BJ (cell line): Measurements from ENCODE around the gene HOXA5. TPM values are rescaled to one million over a fixed set of nuclear protein-coding genes. Genes with fewer than 3 reads are reported as not detected.

ENCODE experiments used
- CTCF ChIA-PET: fragments of 350-600 bp; formaldehyde crosslinking; extraction: SDS; loops from one replicate; lab custom pipeline; 2021; ENCODE audit warnings: antibody characterized with exemption, inconsistent platforms; lab: Yijun Ruan, JAX
- POLR2A ChIA-PET: fragments of 300-600 bp; sonication (Branson Sonifier 250); formaldehyde crosslinking; extraction: SDS; loops from one replicate; lab custom pipeline; 2021; ENCODE audit warnings: antibody characterized with exemption; lab: Charles Lee
- DNase-seq: peaks from one replicate; pipeline ENCODE4 v3.0.0-alpha.2; 2011; ENCODE audit warnings: low read depth
- H3K27me3 ChIP-seq: 2 replicates; pipeline ENCODE4 v1.6.0; 2011; ENCODE audit warnings: low read length; ENCODE audit not compliant: control insufficient read depth, insufficient read depth
- H3K36me3 ChIP-seq: 2 replicates; pipeline ENCODE4 v1.5.1; 2011; ENCODE audit warnings: low read length; ENCODE audit not compliant: control insufficient read depth, insufficient read depth
- H3K4me3 ChIP-seq: 2 replicates; pipeline ENCODE4 v1.5.1; 2011; ENCODE audit warnings: low read depth, mild to moderate bottlenecking, control low read depth, low read length
- polyA plus RNA-seq: library from polyadenylated mRNA; depleted of rRNA; stranded (reverse); fragments of >200 nt; gene quantifications from 2 replicates; pipeline ENCODE4 v1.2.3, GENCODE V29; 2011
- TF ChIP-seq, protein P1 (sequence below): IDR thresholded peaks from 2 replicates; pipeline ENCODE4 v1.5.1; 2011; ENCODE audit warnings: low read depth, mild to moderate bottlenecking, control low read depth, inconsistent platforms, low read length, moderate library complexity; ENCODE audit not compliant: insufficient read depth

The HOXA5 gene
- polyA plus RNA-seq, 1 experiment = 1.2 TPM

DNA sequence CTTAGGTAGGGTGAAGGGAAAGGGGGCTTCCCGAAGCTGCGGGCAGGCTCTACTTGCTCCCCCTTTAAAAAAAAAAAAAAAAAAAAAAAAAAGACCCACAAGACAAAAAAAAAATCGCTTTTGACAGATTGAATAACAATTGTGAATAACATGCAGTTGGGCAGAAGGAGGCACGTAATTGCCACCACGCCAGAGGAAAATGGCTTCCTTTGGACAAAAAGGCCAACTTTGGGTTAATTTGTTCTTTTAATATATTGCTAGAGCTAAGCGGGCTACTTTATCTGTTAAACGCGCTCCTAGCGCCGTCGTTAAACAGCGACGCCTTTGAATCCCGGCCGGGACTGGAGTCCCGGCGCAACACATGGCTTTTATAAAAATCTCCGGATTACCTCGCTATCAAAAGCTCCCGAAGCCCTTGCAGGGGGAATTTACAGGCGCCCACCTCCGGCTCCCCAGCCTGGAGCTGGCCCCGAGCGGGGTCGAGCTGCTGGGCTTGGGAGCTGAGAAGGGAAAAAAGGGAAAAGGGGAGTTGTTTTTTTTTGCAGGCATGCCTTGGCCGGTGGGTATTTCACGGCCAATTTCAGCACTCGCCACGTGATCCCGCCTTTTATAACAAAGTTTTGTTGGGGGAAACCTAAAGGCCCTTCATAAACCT, 40.3 kb upstream of the HOXA5 start:
- no peak for DNase-seq
- CTCF ChIA-PET = interaction anchor here (0.6 to 12.5 kb wide), 7 partner anchors 9 to 69 kb away, joined by 3 to 187 read pairs (median 6); partner anchors contain the start of genes HOXA10 and HOXA9
- peak overlapping the region; percentile 88 for H3K4me3 ChIP-seq
- TF ChIP-seq, protein P1, sequence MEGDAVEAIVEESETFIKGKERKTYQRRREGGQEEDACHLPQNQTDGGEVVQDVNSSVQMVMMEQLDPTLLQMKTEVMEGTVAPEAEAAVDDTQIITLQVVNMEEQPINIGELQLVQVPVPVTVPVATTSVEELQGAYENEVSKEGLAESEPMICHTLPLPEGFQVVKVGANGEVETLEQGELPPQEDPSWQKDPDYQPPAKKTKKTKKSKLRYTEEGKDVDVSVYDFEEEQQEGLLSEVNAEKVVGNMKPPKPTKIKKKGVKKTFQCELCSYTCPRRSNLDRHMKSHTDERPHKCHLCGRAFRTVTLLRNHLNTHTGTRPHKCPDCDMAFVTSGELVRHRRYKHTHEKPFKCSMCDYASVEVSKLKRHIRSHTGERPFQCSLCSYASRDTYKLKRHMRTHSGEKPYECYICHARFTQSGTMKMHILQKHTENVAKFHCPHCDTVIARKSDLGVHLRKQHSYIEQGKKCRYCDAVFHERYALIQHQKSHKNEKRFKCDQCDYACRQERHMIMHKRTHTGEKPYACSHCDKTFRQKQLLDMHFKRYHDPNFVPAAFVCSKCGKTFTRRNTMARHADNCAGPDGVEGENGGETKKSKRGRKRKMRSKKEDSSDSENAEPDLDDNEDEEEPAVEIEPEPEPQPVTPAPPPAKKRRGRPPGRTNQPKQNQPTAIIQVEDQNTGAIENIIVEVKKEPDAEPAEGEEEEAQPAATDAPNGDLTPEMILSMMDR = no peak
- peaks cover 6% of the 10 kb centered on the region for H3K36me3 ChIP-seq
- POLR2A ChIA-PET = interaction anchor here (0.6 kb wide), 1 partner anchor 8 kb away, joined by 7 read pairs; no protein-coding TSS in a partner anchor
- H3K27me3 ChIP-seq = no peaks in the 10 kb centered on the region

DNA sequence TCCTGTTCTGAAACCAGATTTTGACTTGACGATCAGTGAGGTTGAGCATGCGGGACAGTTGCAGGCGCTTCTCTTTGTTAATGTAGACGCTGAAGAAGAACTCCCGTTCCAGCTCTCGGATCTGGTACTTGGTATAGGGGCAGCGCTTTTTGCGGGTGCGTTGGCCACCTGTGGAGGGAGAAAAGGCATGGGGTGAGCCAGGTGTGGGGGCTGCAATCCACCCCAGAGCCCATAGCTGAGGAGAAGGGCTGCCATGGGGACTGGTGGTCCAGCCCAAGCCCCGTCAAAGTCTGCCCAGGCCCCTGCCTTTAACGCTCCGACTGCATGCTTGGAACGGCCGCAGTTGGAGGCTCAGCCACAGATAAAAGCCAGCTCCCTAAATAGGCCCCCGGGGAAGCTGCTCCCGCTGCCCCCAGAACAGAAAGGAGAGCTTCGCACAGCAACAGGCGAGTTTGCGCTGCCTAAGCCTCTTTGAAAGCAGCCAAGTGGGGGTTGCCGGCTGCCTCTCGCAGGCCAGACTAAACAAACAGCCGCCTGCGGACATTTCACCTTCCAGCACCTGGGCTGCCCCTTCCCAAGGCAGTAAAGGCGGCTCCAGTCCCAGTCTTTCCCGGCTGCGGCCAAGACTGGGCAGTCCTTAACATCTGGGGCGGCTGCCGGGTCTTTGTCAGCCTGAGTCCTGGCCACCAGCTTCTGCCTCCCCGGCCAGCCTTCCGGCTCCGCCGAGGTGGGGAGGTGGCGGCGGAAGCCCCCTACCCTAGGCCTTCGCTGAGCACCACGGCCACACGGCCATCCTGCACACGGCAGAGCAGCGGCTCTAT, 39.6 kb upstream of the HOXA5 start:
- Histone ChIP-seq H3K4me3 (peak overlapping the region; percentile 88), H3K27me3 (no peaks in the 10 kb centered on the region), H3K36me3 (peaks cover 6% of the 10 kb centered on the region)
- TF ChIP-seq, protein P1 = no peak; the same call in 1 of the 2 replicates
- POLR2A ChIA-PET = no interaction called here
- CTCF ChIA-PET = interaction anchor here (0.7 to 12.5 kb wide), 6 partner anchors 10 to 39 kb away, joined by 3 to 187 read pairs (median 6); partner anchors contain the start of genes HOXA10, HOXA13 and HOXA9
- DNase-seq = no peak

DNA sequence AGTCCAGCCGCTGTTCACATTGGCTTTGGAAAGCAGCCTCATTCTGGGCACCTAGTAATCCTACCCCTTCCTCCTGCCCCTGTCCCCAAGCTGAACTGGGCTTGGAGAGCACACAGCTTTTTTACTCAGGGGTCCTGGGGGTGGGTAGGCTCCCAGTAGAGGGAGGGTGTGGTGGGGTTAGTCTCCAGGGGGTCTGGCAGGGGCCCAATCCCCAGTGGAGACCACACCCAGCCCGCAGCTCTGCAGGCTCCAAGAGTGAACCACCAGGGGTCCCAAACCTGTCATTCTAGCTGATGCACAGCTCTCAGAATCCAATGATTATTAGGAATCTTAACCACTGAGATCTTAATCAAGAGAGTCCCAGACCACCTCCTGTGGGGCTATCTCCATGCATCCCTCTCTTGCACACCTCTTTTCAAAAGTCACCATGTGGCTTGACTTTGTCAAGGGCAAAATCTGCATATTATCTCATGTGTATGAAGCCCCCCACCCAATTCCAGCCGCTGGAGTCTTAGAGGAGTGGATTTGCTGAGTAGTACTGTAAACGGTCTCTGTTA, 38.9 kb upstream of the HOXA5 start:
- ChIA-PET CTCF (interaction anchor here (1.3 to 12.5 kb wide), 4 partner anchors 9 to 18 kb away, joined by 3 to 187 read pairs (median 12); partner anchors contain the start of genes HOXA10, HOXA13 and HOXA9), POLR2A (no interaction called here)

DNA sequence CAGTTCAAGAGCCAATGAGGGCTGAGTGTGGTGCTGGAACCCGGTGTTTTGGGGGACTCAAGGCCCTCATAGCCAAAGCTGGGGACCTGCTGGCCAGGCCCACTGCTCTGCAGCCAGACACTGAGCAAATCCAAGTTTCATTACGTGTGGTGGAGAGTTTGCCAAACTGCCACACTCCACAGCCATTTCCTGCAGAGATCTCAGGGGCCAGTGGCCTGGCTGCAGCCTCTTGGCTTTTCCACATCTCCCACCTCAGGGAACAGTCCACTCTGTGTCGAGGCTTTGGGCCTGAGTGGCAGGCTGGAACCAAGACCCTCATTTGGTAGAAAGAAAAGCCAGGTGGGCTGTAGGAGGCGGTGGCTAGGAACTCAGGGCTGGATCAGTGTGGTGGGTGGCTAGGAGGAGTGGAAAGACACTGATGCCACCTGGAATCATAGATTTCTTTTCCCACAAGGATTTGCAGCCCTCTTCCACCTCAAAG, 38.4 kb upstream of the HOXA5 start:
- DNase-seq = no peak
- POLR2A ChIA-PET = interaction anchor here (0.5 kb wide), 1 partner anchor 896 kb away, joined by 6 read pairs; no protein-coding TSS in a partner anchor

More for the DNA sequence above, 38.9 kb upstream of the HOXA5 start:
- Histone ChIP-seq H3K4me3 (peak overlapping the region; percentile 88), H3K27me3 (no peaks in the 10 kb centered on the region), H3K36me3 (peaks cover 6% of the 10 kb centered on the region)
- DNase-seq = no peak
- TF ChIP-seq, protein P1 = peak; percentile 12; the same call in 1 of the 2 replicates

More for the DNA sequence above, 38.4 kb upstream of the HOXA5 start:
- Histone ChIP-seq H3K36me3 (peaks cover 8% of the 10 kb centered on the region), H3K4me3 (peak overlapping the region; percentile 88), H3K27me3 (no peaks in the 10 kb centered on the region)
- CTCF ChIA-PET = interaction anchor here (1.3 to 12.5 kb wide), 3 partner anchors 9 to 18 kb away, joined by 3 to 187 read pairs (median 10); partner anchors contain the start of genes HOXA10, HOXA13 and HOXA9
- TF ChIP-seq, protein P1 = no peak
